Stimulated activated CD4-positive, alpha-beta T cell treated with anti-CD3 and anti-CD28 coated beads, Interleukin-4, amount 100 ng/mL, for 1 hour (primary cell): ENCODE results near the gene CFAP92.

ENCODE experiments used
- DNase-seq: peaks from one replicate; pipeline ENCODE4 v3.0.0-alpha.2; 2020

Gene CFAP92

DNA sequence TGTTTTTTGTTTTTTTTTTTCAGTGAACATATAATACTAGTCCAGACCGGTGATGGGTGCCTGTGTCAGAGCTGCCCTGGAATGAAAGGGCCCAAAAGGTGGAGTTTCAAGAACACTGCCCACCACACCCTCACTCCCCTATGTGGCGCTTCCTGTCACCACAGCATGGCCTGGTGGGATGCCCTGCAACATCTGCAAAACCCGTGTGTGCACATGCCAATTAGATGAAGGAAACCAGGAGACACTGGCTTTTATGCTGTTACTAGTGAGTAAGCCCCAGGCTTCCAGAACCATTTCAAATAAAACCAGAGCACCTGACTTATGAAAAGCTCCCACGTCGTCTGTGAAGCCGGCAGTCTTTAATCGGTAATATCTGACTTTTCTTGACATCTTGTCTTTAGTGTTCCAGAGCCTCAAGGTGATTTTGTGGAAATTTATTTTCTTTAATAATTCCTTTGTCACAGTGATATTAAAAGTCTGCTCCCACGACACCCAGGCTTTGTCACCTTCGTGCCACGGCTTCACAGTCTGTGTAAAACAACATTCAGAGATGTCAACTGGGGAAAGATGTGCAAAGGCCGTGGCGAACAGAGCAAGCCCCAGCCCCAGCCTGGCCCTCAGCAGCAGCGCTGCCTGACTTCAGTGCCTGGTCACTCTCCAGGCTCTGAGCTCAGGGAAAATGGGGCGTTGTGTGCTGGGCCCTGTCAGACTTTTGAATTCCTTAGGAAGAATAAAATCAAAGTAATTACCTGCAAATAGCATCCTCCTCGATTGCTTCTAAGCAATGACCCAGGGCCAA is 6.4 kb downstream of the CFAP92 start:
- DNase-seq = no peak

DNA sequence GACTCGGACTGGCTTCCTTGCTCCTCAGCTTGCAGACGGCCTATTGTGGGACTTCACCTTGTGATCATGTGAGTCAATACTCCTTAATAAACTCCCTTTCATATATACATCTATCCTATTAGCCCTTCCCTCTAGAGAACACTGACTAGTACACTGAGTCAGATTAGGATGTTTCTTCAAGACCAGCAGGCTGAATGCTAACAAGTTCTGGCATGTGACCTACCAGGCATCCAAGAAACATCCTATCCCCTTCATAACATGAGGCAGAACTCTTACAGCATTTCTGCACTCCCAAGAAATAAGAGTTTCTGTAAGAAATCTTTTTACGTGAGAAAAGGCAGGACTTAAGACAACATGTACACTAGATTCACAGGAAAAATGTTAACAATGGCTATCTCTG is 9.3 kb downstream of the CFAP92 start:
- no peak for DNase-seq

DNA sequence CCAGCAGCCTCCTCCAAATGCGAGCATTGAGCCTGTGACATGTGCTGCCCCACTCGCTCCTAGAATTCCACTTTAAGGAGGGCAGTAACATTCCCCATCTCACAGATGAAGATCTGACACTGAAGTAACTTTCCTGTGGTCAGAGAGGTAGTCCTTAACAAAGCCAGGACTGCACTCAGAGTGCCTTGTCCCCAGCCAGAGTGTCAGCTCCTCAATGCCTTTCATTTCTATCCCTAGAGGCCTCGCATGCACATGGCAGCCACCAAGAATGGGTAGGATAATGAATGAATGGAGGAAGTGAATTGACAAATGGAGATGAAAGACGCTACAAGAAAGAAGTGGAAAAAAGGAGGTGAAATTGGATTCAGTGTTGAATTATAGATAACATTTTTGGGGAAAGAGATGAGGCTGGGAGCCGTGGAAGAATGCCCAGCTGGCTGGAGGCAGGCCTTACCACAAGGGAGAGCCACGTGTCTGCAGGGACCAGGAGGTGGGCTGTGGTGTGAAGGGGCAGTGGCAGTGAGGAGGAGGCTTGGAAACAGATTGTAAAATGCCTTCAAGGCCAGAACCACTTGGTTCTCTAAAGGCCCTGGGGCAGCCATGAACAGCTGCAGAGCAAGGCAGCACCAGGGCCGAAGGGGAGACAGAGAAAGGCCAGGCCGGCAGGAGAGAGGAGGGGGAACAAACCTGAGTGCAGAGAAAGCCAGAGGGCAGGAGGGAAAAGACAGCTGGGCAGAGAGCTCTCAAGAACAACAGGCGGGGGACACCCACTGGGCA is 10.4 kb downstream of the CFAP92 start:
- no peak for DNase-seq

DNA sequence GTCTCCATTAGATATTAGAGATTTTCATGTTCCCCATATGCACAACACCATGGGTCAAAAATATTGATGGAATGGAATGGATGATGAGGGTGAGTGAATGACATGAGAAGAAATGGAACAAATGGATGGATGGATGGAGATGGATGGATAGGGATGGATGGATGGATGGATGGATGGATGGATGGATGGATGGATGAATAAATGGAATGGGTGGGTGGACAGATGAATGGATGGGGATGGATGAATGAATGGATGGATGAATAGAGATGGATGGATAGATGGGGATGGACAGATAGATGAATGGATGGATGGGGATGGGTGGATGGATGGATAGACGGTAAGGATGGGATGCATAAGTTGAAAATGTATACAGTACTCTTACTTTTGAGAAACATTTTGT is 18.6 kb downstream of the CFAP92 start:
- DNase-seq = no peak

DNA sequence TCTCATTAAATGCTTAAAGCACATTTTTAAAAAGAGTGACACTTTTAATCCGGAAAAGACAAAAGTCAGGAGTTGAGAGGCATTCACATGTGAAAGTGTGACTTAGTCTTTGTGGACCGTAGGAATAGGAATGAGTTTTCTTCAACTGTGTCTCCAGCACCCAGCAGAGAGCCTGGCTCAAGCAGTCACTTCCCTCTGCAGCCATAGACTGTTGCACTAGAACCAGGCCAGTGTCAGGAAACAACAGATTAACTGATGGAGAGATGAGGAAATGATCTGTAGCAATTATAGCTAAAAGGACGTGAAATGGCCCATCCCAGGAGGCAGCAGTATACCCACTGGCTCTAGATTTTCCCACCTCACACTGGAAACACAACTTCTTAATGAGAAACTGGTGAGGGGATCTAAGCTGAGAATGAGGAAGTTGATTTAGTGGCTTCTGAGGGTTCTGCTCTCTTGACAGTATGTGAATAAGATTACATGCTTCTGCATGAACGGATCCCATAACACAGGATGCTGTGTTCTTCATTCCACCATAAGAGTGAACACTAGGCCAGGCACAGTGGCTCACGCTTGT is 19.8 kb downstream of the CFAP92 start:
- DNase-seq = no peak

DNA sequence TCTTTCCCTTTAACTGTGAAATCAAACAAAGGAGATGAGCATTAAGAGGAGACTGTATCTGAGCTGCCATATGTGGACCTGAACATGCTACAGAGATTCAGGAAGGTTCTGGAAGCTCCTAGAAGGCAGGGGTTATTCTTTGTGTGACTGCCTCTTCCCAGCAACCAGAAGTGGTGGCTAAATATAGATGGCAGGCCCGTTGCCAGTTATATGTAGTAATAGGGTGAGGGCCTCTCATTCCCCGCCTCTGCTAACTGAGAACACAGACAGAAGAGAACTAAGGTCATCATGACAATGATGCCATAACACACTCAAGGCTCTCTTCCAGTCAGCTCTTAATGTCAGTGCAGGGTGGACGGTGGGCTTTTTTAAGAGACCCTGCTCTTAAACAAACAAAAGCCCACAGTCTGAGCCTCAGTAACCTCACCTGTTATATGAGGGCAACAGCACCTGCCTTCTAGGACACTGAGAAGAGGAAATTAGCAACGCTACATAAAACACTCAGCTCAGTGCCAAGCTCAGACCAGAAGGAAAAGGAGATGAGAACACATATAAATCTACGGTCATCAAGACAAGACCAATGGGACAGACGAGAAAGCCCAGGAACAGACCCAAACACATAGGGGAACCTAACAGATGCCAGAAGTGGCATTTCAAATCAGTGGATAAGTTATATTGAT is 22.3 kb downstream of the CFAP92 start:
- DNase-seq = no peak

DNA sequence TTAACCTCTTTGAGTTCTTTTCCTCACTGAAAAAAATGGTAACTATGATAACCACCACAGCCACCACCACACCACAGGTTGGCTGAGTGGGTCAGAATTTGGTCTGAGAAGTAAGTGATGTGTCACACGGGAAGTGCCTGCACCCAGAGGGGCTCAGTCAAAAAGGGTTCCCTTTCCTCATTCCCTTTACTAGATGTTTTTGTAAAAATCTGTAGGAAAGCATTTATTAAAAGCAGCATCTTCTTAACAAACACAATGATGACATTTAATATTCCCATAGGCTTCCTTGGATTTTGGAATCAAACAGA is 23.2 kb downstream of the CFAP92 start:
- DNase-seq = no peak

DNA sequence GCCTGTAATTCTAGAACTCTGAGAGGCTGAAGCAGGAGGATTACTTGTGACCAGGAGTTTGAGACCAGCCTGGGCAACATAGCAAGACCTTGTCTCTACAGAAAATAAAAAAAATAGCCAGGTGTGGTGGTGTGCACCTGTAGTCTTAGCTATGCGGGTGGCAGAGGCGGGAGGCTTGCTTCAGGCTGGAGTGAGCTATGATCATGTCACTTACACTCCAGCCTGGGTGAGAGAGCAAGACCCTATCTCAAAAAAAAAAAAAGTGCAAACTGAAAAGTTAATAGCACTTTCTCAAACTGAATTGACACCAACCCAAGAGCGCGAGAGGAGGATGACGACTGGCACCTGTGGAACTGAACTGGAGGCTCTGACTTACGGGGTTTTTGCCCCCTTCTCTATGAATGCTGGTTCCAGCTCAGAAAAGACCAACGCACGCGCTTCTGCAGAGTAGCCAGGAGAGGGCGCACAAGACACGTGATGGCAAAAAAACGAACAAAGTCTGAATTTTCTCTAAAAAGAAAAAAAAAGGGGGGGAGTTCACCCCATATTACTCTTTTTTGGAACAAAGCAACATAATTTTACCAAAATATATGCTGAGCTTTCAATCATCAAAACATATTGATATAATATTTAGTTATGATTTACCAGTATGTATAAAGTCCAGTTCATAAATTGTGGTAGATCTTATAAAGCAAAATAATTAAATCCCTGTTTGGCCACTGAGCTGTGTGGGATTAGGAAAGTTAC is 23.7 kb downstream of the CFAP92 start:
- peak; percentile 60 for DNase-seq

DNA sequence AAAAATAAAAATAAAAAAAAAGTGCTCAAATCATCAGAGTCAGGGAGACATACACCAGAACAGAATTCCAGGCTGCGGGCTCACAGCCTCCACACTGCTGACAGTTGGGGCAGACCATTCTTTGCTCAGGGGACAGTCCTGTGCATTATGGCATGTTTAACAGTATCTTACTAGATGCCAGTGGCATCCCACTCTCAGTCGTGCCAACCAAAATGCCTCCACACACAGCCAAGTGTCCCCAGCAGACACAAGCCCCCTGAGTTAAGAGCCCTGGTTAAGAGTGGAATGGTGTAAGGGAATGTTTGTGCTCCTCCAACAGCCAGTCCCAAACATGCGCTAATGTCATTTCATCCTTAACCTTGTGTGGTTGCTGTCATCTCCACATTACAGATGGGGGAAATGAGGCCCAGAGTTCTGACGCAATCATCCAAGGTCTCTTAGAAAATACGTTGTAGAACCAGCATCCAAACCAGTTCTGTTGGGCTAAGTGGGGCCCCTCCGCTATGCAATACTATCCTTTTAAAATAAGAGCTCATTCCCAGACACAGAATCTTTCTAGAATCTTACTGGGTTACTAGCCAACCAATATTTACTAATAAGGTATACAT is 26.0 kb downstream of the CFAP92 start:
- DNase-seq = no peak

DNA sequence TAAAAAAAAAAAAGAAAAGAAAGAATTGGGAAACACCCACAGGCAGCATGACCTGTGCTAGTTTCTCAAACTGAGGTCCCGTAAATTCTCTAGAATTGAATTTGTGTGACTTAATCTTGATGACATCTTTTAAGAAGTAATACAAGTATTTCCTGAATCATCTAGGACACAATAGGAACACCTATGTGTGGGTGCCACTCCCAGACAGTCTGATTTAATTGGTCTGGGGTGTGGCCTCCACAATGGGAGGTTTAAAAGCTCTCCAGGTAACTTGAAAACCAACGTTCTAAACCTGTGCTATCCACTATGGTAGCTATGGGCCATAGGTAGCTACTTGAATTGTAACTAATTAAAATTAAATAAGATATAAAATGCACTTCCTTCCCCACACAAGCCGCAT is 28.1 kb downstream of the CFAP92 start:
- DNase-seq = no peak

DNA sequence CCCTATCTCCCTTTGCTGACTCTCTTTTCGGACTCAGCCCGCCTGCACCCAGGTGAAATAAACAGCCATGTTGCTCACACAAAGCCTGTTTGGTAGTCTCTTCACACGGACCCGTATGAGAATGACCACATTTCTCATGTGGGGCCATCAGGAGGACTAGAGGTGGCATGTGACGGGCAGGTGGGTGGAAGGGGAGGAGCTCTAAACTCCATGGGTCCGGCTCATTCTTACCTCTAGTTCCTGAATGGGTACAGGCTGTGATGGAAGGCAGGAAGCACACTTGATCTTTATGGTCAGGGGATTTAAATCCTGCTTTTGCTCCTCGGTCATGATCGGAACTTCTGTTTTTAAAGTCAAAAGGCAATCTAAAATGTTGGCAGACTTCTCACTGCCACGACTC is 28.6 kb downstream of the CFAP92 start:
- DNase-seq = no peak

DNA sequence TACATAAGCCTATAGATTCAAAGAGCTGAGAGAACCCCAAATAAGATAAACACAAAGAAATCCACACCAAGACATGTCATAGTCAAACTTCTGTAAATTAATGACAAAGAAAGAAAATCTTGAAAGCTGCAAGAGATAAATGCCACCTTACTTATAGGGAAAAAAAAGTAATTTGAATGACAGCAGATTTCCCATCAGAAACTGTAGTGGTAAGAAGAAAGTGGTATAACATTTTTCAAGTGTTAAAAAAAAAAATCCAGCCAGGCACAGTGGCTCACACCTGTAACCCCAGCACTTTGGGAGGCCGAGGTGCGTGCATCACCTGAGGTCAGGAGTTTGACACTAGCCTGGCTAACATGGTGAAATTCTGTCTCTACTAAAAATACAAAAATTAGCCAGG is 37.4 kb downstream of the CFAP92 start:
- DNase-seq = no peak

DNA sequence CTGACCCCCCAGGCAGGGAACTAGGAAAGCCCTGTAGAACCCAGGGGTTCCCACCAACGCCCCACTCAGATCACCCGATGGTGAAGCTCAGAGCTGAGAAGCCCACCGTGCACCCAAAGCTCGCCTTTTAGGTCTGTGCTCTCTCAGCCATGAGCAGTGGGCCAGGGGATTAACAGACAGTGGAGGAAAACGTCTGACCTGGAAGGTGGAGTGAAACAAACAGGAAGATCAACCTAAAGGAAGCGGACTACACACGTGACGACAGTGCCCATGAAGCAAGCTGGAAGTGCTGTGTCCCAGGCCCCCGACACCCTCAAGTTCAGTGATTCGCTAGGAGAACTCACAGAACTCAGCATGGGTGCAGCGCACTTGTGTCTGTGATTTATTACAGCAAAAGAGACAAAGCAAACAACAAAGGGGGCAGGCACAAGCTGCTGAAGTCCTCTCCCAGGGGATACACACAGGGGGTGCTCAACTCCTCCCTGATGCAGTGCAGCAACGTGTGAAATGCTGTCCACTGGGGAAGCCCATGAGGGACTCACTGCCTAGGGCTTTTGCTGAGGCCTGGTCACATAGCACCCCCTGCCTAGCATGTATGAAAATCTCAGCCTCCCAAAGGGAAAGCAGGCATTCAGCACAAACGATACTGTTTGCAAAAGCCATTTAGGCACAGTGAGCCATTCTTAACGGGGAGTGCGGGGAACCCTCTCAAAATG is 43.5 kb downstream of the CFAP92 start:
- no peak for DNase-seq

DNA sequence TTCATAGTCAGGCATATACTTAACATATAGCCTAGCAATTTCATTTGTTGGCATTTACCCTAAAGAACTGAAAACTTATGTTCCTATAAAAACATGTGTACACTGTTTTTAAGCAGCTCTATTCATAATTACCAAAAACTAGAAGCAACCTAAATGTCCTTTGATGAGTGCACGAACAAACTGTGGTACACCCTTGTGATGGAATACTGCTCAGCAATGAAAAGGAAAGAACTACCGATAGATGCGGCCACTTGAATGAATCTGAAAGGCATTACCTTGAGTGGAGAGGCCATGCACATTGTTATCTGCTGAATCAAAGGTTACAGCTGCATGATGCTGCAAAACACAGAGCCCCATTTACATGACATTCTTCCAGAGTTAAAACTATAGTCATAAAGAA is 44.7 kb downstream of the CFAP92 start:
- no peak for DNase-seq

DNA sequence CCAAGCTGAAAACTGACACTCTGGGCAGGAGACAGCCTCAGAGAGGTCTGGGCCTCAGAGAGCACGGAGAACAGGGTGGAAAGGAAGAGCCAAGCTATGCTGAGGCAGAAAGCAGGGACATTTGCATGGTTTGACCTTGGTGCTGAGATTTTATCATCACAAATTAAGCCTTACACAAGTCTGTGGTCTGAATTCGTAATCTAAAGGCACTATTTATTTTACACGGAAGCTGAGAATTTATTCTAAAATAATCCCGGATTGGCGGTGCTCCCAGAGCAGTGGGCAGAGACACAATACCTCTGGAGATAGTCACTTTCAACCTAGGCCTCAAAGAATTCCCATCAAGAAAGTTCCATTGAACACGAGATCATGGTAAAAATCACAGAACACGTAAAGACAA is 47.5 kb downstream of the CFAP92 start:
- no peak for DNase-seq

DNA sequence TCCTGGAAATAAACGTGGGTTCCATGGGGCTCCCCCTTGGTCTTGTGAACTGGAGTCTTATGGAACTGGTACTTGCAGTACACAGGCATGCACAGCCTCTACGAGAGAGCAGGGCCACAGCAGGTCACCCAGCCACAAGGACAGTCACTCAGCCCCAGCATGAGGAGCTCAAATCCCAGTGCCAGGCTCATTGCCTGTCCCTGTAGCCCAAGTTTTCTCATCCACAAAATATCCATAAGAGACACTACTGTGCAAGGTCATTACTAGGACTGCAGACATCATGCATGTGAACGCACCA is 48.0 kb downstream of the CFAP92 start:
- DNase-seq = no peak

DNA sequence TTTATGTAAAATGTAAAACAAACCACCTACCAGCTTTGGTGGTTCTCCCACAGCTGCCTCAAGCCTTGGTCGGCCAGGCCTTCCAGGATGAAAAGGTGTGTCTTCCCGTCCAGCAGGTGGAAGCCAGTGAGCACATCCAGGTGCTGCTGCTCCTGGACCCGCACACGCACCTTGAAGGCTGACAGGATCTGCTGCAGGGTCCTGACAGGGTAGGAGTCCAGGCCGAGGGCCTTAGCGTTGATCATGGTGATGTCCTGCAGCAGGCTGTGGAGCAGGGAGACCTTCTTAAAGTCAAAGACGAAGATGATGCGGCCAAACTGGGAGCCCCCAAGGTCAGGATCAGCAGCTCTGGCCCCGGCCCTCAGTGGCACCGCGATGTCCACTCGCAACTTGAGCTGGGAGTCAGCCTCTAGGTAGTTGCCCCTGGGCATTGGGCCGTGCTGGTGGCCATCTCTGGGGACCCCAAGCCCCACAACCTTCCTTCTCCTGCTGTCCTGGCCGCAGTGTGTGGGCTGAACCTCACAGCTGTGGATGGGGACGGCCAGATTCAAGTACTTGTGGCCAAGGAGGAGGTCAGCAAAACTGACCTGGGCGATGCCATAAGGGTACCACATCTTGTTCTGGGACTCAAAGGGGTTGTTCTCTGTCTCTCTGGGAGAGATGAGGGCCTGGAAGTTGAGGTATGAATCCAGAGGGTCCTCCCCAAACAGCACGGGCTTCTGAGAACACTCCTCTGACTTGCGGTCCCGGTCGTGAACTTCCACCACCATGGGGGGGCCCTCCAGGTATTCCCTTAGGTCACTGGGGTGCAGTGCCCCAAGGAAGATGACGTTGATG is 48.6 kb downstream of the CFAP92 start:
- DNase-seq = no peak

DNA sequence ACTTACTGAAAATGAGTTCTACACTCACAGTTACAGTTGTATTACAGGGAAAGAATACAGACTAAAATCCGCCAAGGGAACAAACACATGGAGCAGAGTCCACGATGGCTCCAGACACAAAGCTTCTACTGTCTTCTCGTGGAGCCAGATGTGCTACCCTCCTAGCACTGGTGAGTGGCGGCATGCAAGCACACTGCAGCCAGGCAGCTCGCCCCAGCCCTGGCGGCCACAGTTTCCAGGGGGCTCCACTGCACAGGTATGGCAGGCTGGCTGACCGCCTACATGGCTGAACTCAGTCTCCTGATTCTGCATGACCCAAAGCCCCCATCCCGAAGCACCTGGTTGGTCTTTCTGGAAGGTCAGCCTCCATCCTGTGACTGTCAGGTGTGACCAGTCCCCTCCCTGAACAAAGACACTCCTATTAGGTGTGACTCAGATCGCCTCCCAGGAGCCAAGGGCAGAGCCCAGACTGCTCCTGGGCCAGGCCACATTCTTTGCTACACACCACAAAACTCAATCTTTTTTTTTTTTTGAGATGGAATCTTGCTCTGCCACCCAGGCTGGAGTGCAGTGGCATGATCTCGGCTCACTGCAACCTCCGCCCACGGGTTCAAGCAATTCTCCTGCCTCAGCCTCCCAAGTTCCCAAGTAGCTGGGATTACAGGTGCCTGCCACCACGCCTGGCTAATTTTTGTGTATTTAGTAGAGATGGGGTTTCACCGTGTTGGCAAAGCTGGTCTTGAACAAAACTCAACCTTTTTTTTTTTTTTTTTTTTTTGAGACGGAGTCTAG is 51.5 kb downstream of the CFAP92 start:
- DNase-seq = no peak

DNA sequence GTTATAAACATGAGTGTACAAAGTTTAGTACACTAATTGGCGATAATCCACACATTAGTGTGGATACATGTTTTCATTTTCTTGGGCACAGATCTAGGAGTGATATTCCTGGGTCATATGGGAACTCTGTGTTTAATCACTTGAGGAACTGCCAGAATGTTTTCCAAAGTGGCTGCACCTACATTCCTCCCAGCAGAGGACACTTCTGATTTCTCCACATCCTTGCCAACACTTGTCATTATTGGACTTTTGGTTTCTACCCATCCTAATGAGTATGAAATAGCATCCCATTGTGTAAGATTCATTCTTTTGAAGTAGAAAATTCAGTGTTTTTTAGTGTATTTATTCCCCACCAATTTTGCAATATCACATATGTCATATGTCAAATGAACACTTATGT is 53.6 kb downstream of the CFAP92 start:
- no peak for DNase-seq

DNA sequence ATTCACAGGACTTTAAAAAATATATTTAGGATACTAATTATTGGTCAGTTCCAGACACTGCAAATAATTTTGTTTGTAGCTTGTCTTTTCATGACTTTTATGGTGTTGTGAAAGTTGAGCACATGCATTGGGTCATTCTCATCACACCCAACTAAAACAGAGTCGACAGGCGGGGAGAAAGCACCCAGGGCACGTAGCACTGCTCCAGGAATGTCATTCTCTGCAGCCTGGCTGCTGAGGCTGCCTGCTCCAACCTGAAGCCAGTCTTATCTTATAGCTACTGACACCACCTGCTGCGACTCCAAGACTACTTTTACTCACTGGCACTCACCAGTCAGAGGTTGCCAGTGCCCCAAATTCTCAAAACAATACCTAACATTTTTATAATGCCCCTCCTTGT is 57.5 kb downstream of the CFAP92 start:
- DNase-seq = no peak
